ENCODE measurements around the gene WDFY4. TPM values are rescaled to one million over a fixed set of nuclear protein-coding genes. Genes with fewer than 3 reads are reported as not detected.

Gene WDFY4
- total RNA-seq, 1 experiment from 2014 or later = not detected

DNA sequence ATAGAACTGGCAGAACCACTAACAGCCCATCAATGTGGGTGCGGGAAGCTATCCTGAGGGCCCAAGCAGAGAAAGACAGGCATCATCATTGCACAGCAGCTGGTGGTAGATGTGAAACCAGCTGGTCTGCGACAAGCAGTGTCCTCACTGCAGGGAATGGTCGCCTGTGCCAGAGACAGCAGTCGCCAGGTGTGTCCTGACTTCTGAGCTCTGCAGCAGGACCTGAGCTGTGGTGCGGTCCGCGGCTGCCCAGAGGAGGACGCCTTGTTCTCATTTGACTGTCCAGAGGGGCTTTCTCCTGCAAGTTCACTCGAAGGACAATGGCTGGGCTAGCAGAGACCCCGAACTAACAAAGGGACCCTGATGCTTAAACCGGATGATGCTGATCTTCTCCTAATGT, 157.6 kb downstream of the WDFY4 start:
- BruUV-seq (replicated peaks) = no TSS peak
- CTCF ChIA-PET = no interaction called here
- H3K27me3 ChIP-seq (ENCODE audit: insufficient read depth, low read depth) = peaks cover 79% of the 10 kb centered on the region

GRCh38 chr10:48843198-48843597, 158.5 kb downstream of the WDFY4 start:
- no peak overlapping the region for H2AFZ ChIP-seq
- intact Hi-C loops (cut with micrococcal nuclease; ENCODE audit: unreplicated experiment) = no loop called here

More for the DNA sequence above, 157.6 kb downstream of the WDFY4 start:
- Histone ChIP-seq H3K9me3 (ENCODE audit: insufficient read depth, low read depth) (no peaks in the 10 kb centered on the region), H2AFZ (no peak overlapping the region), H3F3A (ENCODE audit: insufficient read depth, low read depth) (no peaks in the 10 kb centered on the region), H3K4me1 (replicated peaks; ENCODE audit: insufficient read depth) (no peaks in the 10 kb centered on the region), H3K79me2 (ENCODE audit: low read depth) (no peaks in the 10 kb centered on the region), H3K36me3 (ENCODE audit: low read depth) (no peaks in the 10 kb centered on the region), H3K9me2 (ENCODE audit: insufficient read depth) (no peaks in the 10 kb centered on the region), H4K20me1 (ENCODE audit: insufficient read depth) (no peaks in the 10 kb centered on the region), H3K4me2 (no peak overlapping the region), H3K4me3 (no peak overlapping the region), H3K27ac (no peak overlapping the region)
- DNase-seq = no peak
- TF ChIP-seq EZH2 (IDR thresholded peaks at IDR 0.05; ENCODE audit: low read depth) = no peak
- TF ChIP-seq, protein P1, sequence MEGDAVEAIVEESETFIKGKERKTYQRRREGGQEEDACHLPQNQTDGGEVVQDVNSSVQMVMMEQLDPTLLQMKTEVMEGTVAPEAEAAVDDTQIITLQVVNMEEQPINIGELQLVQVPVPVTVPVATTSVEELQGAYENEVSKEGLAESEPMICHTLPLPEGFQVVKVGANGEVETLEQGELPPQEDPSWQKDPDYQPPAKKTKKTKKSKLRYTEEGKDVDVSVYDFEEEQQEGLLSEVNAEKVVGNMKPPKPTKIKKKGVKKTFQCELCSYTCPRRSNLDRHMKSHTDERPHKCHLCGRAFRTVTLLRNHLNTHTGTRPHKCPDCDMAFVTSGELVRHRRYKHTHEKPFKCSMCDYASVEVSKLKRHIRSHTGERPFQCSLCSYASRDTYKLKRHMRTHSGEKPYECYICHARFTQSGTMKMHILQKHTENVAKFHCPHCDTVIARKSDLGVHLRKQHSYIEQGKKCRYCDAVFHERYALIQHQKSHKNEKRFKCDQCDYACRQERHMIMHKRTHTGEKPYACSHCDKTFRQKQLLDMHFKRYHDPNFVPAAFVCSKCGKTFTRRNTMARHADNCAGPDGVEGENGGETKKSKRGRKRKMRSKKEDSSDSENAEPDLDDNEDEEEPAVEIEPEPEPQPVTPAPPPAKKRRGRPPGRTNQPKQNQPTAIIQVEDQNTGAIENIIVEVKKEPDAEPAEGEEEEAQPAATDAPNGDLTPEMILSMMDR (conservative IDR thresholded peaks at IDR 0.05) = no peak
- POLR2A ChIA-PET (ENCODE audit: unreplicated experiment) = no interaction called here
- intact Hi-C loops (cut with micrococcal nuclease; ENCODE audit: unreplicated experiment) = no loop called here

GRCh38 chr10:48844616-48845015, 159.9 kb downstream of the WDFY4 start:
- POLR2A ChIA-PET (ENCODE audit: unreplicated experiment) = no interaction called here

More at GRCh38 chr10:48843198-48843597, 158.5 kb downstream of the WDFY4 start:
- DNase-seq = no peak
- BruUV-seq (replicated peaks) = no TSS peak
- no peaks in the 10 kb centered on the region for H3K9me2 ChIP-seq (ENCODE audit: insufficient read depth)
- no peaks in the 10 kb centered on the region for H3K79me2 ChIP-seq (ENCODE audit: low read depth)
- no peak overlapping the region for H3K4me3 ChIP-seq
- H3K27ac ChIP-seq = no peak overlapping the region
- H3K4me2 ChIP-seq = no peak overlapping the region
- H3K36me3 ChIP-seq (ENCODE audit: low read depth) = no peaks in the 10 kb centered on the region
- no peaks in the 10 kb centered on the region for H3K9me3 ChIP-seq (ENCODE audit: insufficient read depth, low read depth)
- H4K20me1 ChIP-seq (ENCODE audit: insufficient read depth) = no peaks in the 10 kb centered on the region
- H3K27me3 ChIP-seq (ENCODE audit: insufficient read depth, low read depth) = peaks cover 88% of the 10 kb centered on the region
- H3K4me1 ChIP-seq (replicated peaks; ENCODE audit: insufficient read depth) = no peaks in the 10 kb centered on the region
- ChIA-PET CTCF (no interaction called here), POLR2A (ENCODE audit: unreplicated experiment) (no interaction called here)
- no peaks in the 10 kb centered on the region for H3F3A ChIP-seq (ENCODE audit: insufficient read depth, low read depth)
- no peak for TF ChIP-seq EZH2 (IDR thresholded peaks at IDR 0.05; ENCODE audit: low read depth)

More at GRCh38 chr10:48844616-48845015, 159.9 kb downstream of the WDFY4 start:
- intact Hi-C loops (cut with micrococcal nuclease; ENCODE audit: unreplicated experiment) = no loop called here
- no peak for DNase-seq
- no peak overlapping the region for H3K4me2 ChIP-seq
- H3K36me3 ChIP-seq (ENCODE audit: low read depth) = no peaks in the 10 kb centered on the region
- no peak for TF ChIP-seq EZH2 (IDR thresholded peaks at IDR 0.05; ENCODE audit: low read depth)
- TF ChIP-seq, protein P1 (conservative IDR thresholded peaks at IDR 0.05) = no peak
- H3K9me3 ChIP-seq (ENCODE audit: insufficient read depth, low read depth) = no peaks in the 10 kb centered on the region
- H3K9me2 ChIP-seq (ENCODE audit: insufficient read depth) = no peaks in the 10 kb centered on the region
- no peak overlapping the region for H3K27ac ChIP-seq
- no peak overlapping the region for H3K4me3 ChIP-seq
- no peaks in the 10 kb centered on the region for H3K4me1 ChIP-seq (replicated peaks; ENCODE audit: insufficient read depth)
- no peaks in the 10 kb centered on the region for H3F3A ChIP-seq (ENCODE audit: insufficient read depth, low read depth)
- H3K79me2 ChIP-seq (ENCODE audit: low read depth) = no peaks in the 10 kb centered on the region
- no peaks in the 10 kb centered on the region for H4K20me1 ChIP-seq (ENCODE audit: insufficient read depth)
- CTCF ChIA-PET = no interaction called here
- peaks cover 90% of the 10 kb centered on the region for H3K27me3 ChIP-seq (ENCODE audit: insufficient read depth, low read depth)
- BruUV-seq (replicated peaks) = no TSS peak
- H2AFZ ChIP-seq = no peak overlapping the region

Data from PC-9 (cell line).